Measurements from ENCODE around the gene KRTAP9-3. TPM values are rescaled to one million over a fixed set of nuclear protein-coding genes. Genes with fewer than 3 reads are reported as not detected.
"Not testable (repeated sequence)": the region's sequence is repeated elsewhere in the genome, so short reads cannot be mapped to it uniquely, and the experiment has no call there.

KRTAP9-3 gene
- total and polyA plus RNA-seq, 2 donors (not counting 3 experiments of a cell fraction or from before 2014, with no cell fraction given): not detected

- DNase-seq (ENCODE audit: low read depth, low spot score) (no peak), FAIRE-seq (no peak)
- Histone ChIP-seq H3K9me3 (replicated peaks; ENCODE audit: control insufficient read depth, insufficient read depth, low read length) (no peaks in the 10 kb centered on the region), H3K4me3 (replicated peaks in 1 of 3; ENCODE audit: insufficient read depth in 1 of 3, low read depth in 1 of 3, low read length in 3 of 3) (no peak overlapping the region), H3K79me2 (ENCODE audit: control insufficient read depth, insufficient read depth, low read length) (no peaks in the 10 kb centered on the region), H3K27ac (ENCODE audit: insufficient read depth, low read depth, low read length) (no peak overlapping the region), H3K27me3 (ENCODE audit: control insufficient read depth in 2 of 2, insufficient read depth in 2 of 2, low read length in 2 of 2) (no peaks in the 10 kb centered on the region), H3K4me1 (ENCODE audit: control insufficient read depth, extremely low read depth, insufficient read depth, low read length) (no peaks in the 10 kb centered on the region), H3K36me3 (ENCODE audit: control insufficient read depth in 2 of 2, extremely low read depth in 1 of 2, insufficient read depth in 2 of 2, low read length in 2 of 2) (no peaks in the 10 kb centered on the region), H4K20me1 (replicated peaks; ENCODE audit: control insufficient read depth, extremely low read depth, insufficient read depth, low read length) (no peaks in the 10 kb centered on the region), H3K9ac (replicated peaks; ENCODE audit: extremely low read depth, insufficient read depth, low read length) (no peak overlapping the region), H3K9me1 (replicated peaks; ENCODE audit: control insufficient read depth, extremely low read depth, insufficient read depth, low read length) (no peaks in the 10 kb centered on the region), H3K4me2 (ENCODE audit: insufficient read depth, low read length) (no peak overlapping the region), H2AFZ (ENCODE audit: low read depth, low read length) (no peak overlapping the region)
- intact Hi-C loops (cut with micrococcal nuclease): no loop called here
- BruUV-seq (replicated peaks): no TSS peak
- POLR2A ChIA-PET: no interaction called here
- dilution Hi-C loops (cut with MboI; ENCODE audit: extremely low pct_ligation_motif_present, low sequenced_read_pairs): no loop called here
- TF ChIP-seq EZH2 (IDR thresholded peaks at IDR 0.05; ENCODE audit: borderline replicate concordance, low read depth, low read length, severe bottlenecking): no peak
- no peak for TF ChIP-seq POLR2A (IDR thresholded peaks at IDR 0.05; ENCODE audit: low read depth, low read length)
- no peak for TF ChIP-seq MYC (IDR thresholded peaks at IDR 0.05; ENCODE audit: low read depth, low read length)
- CTCF ChIA-PET: no interaction called here
These were observed 39.6 kb downstream of the KRTAP9-3 start for GRCh38 chr17:41271858-41272257.

GRCh38 chr17:41275648-41276190, 43.5 kb downstream of the KRTAP9-3 start, which contains the start of gene KRTAP9-7:
TSS of gene KRTAP9-7 (plus strand) at chr17:41275698. CDS start at chr17:41275698, 0 bp downstream.
- H3K4me3 ChIP-seq (replicated peaks in 1 of 3; ENCODE audit: insufficient read depth in 1 of 3, low read depth in 1 of 3, low read length in 3 of 3); POLR2A ChIA-PET; H3K9me3 ChIP-seq (replicated peaks; ENCODE audit: control insufficient read depth, insufficient read depth, low read length); H2AFZ ChIP-seq (ENCODE audit: low read depth, low read length); FAIRE-seq; H3K27me3 ChIP-seq (ENCODE audit: control insufficient read depth in 2 of 2, insufficient read depth in 2 of 2, low read length in 2 of 2); H3K4me2 ChIP-seq (ENCODE audit: insufficient read depth, low read length); H3K27ac ChIP-seq (ENCODE audit: insufficient read depth, low read depth, low read length); H3K79me2 ChIP-seq (ENCODE audit: control insufficient read depth, insufficient read depth, low read length); H3K9ac ChIP-seq (replicated peaks; ENCODE audit: extremely low read depth, insufficient read depth, low read length); dilution Hi-C loops (cut with MboI; ENCODE audit: extremely low pct_ligation_motif_present, low sequenced_read_pairs); H3K36me3 ChIP-seq (ENCODE audit: control insufficient read depth in 2 of 2, extremely low read depth in 1 of 2, insufficient read depth in 2 of 2, low read length in 2 of 2); H3K9me1 ChIP-seq (replicated peaks; ENCODE audit: control insufficient read depth, extremely low read depth, insufficient read depth, low read length); H4K20me1 ChIP-seq (replicated peaks; ENCODE audit: control insufficient read depth, extremely low read depth, insufficient read depth, low read length); H3K4me1 ChIP-seq (ENCODE audit: control insufficient read depth, extremely low read depth, insufficient read depth, low read length); DNase-seq (ENCODE audit: low read depth, low spot score); BruUV-seq (replicated peaks): not testable (repeated sequence)
- intact Hi-C loops (cut with micrococcal nuclease): loop anchor here (1.0 kb wide), 1 partner anchor 10 kb away; the partner anchor contains the start of gene KRTAP9-6
- CTCF ChIA-PET: interaction anchor here (1.3 to 1.5 kb wide), 2 partner anchors 11 to 47 kb away, joined by 3 to 6 read pairs; partner anchors contain the start of gene KRTAP9-6
